Mesothelial cell of epicardium (in vitro differentiated cells): Measurements from ENCODE around the gene FZD2. TPM values are rescaled to one million over a fixed set of nuclear protein-coding genes. Genes with fewer than 3 reads are reported as not detected.
A peak's percentile ranks its signal among the peaks of the same experiment; 100 is the strongest.

ENCODE experiments used
- DNase-seq, 2 experiments: peaks; one replicate each; pipeline ENCODE4 v3.0.0; 2021; ENCODE audit warnings: low spot score in 2 of 2; ENCODE audit not compliant: unreplicated experiment in 2 of 2
- H3K27ac Mint-ChIP-seq: 2 replicates; pipeline ENCODE4 v1.8.0; 2021; ENCODE audit warnings: mixed read lengths
- H3K27me3 Mint-ChIP-seq: 2 replicates; pipeline ENCODE4 v1.8.0; 2021; ENCODE audit warnings: low read depth, mixed read lengths
- H3K36me3 Mint-ChIP-seq: 2 replicates; pipeline ENCODE4 v1.8.0; 2021; ENCODE audit warnings: mixed read lengths
- H3K4me1 Mint-ChIP-seq: 2 replicates; pipeline ENCODE4 v1.8.0; 2021; ENCODE audit warnings: mixed read lengths
- H3K4me3 Mint-ChIP-seq: 2 replicates; pipeline ENCODE4 v1.8.0; 2021; ENCODE audit warnings: mild to moderate bottlenecking, moderate library complexity, mixed read lengths
- H3K9me3 Mint-ChIP-seq: 2 replicates; pipeline ENCODE4 v1.8.0; 2021; ENCODE audit warnings: mixed read lengths
- CTCF ChIP-seq: fragments of 200-600 bp; sonication (generic); IDR thresholded peaks from one replicate; pipeline ENCODE4 v1.5.0; 2021; ENCODE audit warnings: antibody characterized with exemption; ENCODE audit not compliant: unreplicated experiment
- total RNA-seq: library from RNA; stranded (reverse); gene quantifications from 3 replicates; pipeline ENCODE4 v1.2.1, GENCODE V29; 2021

The FZD2 gene
- total RNA-seq, 1 donor from 2014 or later = 88.3 TPM

GRCh38 chr17:44578947-44579346, 21.7 kb downstream of the FZD2 start:
- DNase-seq = no peak
- Mint-ChIP-seq H3K27me3 (no peaks in the 10 kb centered on the region), H3K4me3 (no peak overlapping the region), H3K9me3 (no peaks in the 10 kb centered on the region), H3K36me3 (no peaks in the 10 kb centered on the region), H3K4me1 (peaks cover 2% of the 10 kb centered on the region), H3K27ac (no peak overlapping the region)
- TF ChIP-seq CTCF = no peak

DNA sequence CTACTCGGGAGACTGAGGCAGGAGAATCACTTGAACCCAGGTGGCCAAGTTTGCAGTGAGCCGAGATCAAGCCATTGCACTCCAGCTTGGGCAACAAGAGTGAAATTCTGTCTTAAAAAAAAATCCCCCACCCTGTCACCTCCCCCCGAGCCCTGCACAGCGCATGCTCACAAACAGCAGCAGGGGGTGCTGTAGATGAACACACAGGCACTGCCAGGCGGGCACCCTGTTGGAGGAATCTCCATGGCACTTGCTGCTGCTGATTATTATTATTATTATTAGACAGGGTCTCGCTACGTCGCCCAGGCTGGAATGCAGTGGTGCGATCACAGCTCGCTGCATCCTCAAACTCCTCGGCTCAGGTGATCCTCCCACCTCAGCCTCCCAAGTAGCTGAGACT, 24.6 kb downstream of the FZD2 start:
- no peaks in the 10 kb centered on the region for H3K27me3 Mint-ChIP-seq
- no peaks in the 10 kb centered on the region for H3K9me3 Mint-ChIP-seq
- DNase-seq = no peak
- H3K27ac Mint-ChIP-seq = no peak overlapping the region
- H3K36me3 Mint-ChIP-seq = no peaks in the 10 kb centered on the region
- no peak for TF ChIP-seq CTCF
- no peak overlapping the region for H3K4me3 Mint-ChIP-seq
- H3K4me1 Mint-ChIP-seq = peaks cover 23% of the 10 kb centered on the region

DNA sequence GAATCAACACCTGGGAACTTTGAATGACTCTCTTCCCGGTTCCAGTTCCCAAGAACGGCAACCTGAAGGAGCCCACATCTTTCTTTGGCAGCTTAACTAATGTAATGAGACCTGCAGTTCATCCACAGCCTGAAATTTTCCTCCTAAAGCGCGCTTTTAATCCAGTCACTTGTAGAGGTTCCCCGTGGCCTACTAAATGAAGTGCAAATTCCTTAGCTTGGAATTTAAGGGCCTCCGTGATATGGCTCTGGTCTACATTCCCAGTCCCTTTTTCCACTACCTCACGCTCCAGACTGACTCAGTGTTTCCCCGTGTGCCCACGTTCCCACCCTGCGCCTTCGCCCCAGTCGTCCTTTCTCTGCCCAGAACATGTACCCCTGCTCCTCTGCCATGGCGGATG, 27.2 kb downstream of the FZD2 start:
- Mint-ChIP-seq H3K27me3 (no peaks in the 10 kb centered on the region), H3K36me3 (no peaks in the 10 kb centered on the region), H3K4me3 (no peak overlapping the region), H3K9me3 (no peaks in the 10 kb centered on the region), H3K4me1 (peaks cover 41% of the 10 kb centered on the region), H3K27ac (peak overlapping the region; percentile 94)
- TF ChIP-seq CTCF = no peak
- DNase-seq = no peak

- TF ChIP-seq CTCF = no peak
- Mint-ChIP-seq H3K27me3 (no peaks in the 10 kb centered on the region), H3K27ac (peak overlapping the region; percentile 79), H3K4me1 (peaks cover 41% of the 10 kb centered on the region), H3K9me3 (no peaks in the 10 kb centered on the region), H3K36me3 (no peaks in the 10 kb centered on the region), H3K4me3 (no peak overlapping the region)
- DNase-seq = no peak
These were observed 28.0 kb downstream of the FZD2 start for GRCh38 chr17:44585315-44585714.

GRCh38 chr17:44587339-44587738, 30.1 kb downstream of the FZD2 start:
- no peaks in the 10 kb centered on the region for H3K9me3 Mint-ChIP-seq
- no peak for TF ChIP-seq CTCF
- peaks cover 46% of the 10 kb centered on the region for H3K4me1 Mint-ChIP-seq
- H3K4me3 Mint-ChIP-seq = no peak overlapping the region
- H3K36me3 Mint-ChIP-seq = no peaks in the 10 kb centered on the region
- H3K27ac Mint-ChIP-seq = peak overlapping the region; percentile 96
- DNase-seq = no peak
- H3K27me3 Mint-ChIP-seq = no peaks in the 10 kb centered on the region
